HG03432 (cell line): Measurements from ENCODE around the gene HDHD2.
"Not testable (repeated sequence)": the region's sequence is repeated elsewhere in the genome, so short reads cannot be mapped to it uniquely, and the experiment has no call there.

ENCODE experiments used
- ATAC-seq: cut with Tn5 transposase; IDR thresholded peaks from one replicate; pipeline ENCODE4 v1.9.1; 2021; ENCODE audit warnings: mild to moderate bottlenecking, moderate library complexity; ENCODE audit not compliant: unreplicated experiment

Gene HDHD2

GRCh38 chr18:47150029-47150823, at the start of gene HDHD2:
Gene HDHD2, minus strand, starts transcription at chr18:47150500. Its CDS starts 14,061 bp downstream, at chr18:47136439.
- ATAC-seq = peak; percentile 93

GRCh38 chr18:47195961-47196360, 45.7 kb upstream of the HDHD2 start:
- ATAC-seq = not testable (repeated sequence)

GRCh38 chr18:47191961-47192360, 41.7 kb upstream of the HDHD2 start:
- ATAC-seq = no peak

GRCh38 chr18:47187721-47188120, 37.4 kb upstream of the HDHD2 start:
- no peak for ATAC-seq

GRCh38 chr18:47184419-47185050, 34.2 kb upstream of the HDHD2 start:
- ATAC-seq = no peak

- ATAC-seq = not testable (repeated sequence)
Measured at GRCh38 chr18:47182156-47182555, 31.9 kb upstream of the HDHD2 start.

- ATAC-seq = no peak
Measured at GRCh38 chr18:47180765-47181164, 30.5 kb upstream of the HDHD2 start.

GRCh38 chr18:47179520-47179919, 29.2 kb upstream of the HDHD2 start:
- ATAC-seq = no peak

GRCh38 chr18:47175898-47176575, 25.7 kb upstream of the HDHD2 start, which contains the start of gene IER3IP1:
Gene IER3IP1, minus strand, starts transcription at chr18:47176364. Its CDS starts 87 bp downstream, at chr18:47176277.
- ATAC-seq = peak; percentile 92

- peak; percentile 12 for ATAC-seq
Measured at GRCh38 chr18:47175283-47175897, 25.1 kb upstream of the HDHD2 start.

- no peak for ATAC-seq
Measured at GRCh38 chr18:47174545-47175116, 24.3 kb upstream of the HDHD2 start.

- no peak for ATAC-seq
Measured at GRCh38 chr18:47172476-47172875, 22.2 kb upstream of the HDHD2 start.

GRCh38 chr18:47168913-47169312, 18.6 kb upstream of the HDHD2 start:
- no peak for ATAC-seq

GRCh38 chr18:47168509-47168908, 18.2 kb upstream of the HDHD2 start:
- ATAC-seq = no peak

- no peak for ATAC-seq
Measured at GRCh38 chr18:47166294-47166693, 16.0 kb upstream of the HDHD2 start.

- peak; percentile 87 for ATAC-seq
Measured at GRCh38 chr18:47163241-47163640, 12.9 kb upstream of the HDHD2 start.

GRCh38 chr18:47160256-47160655, 10.0 kb upstream of the HDHD2 start:
- no peak for ATAC-seq

GRCh38 chr18:47158404-47158803, 8.1 kb upstream of the HDHD2 start:
- not testable (repeated sequence) for ATAC-seq

GRCh38 chr18:47151439-47151838, 1.1 kb upstream of the HDHD2 start:
- ATAC-seq = no peak

GRCh38 chr18:47150824-47151366, 595 bp upstream of the HDHD2 start:
- peak; percentile 15 for ATAC-seq
